HEK293 (cell line): ENCODE results near the gene LCN9.

Source experiments
- ATF2 ChIP-seq: fragments of 450-650 bp; formaldehyde crosslinking; IDR thresholded peaks from 2 replicates; pipeline ENCODE4 v1.5.1; 2016; ENCODE audit warnings: missing biosample characterization, missing genetic modification characterization, low read depth
- CTCF ChIP-seq: fragments of 450-650 bp; formaldehyde crosslinking; IDR thresholded peaks from 2 replicates; pipeline ENCODE4 v1.5.1; 2016; ENCODE audit warnings: missing biosample characterization, missing genetic modification characterization
- KLF16 ChIP-seq: fragments of 450-650 bp; formaldehyde crosslinking; IDR thresholded peaks from 2 replicates; pipeline ENCODE4 v1.5.1; 2017; ENCODE audit warnings: missing biosample characterization, missing genetic modification characterization
- PRDM1 ChIP-seq: fragments of 450-650 bp; formaldehyde crosslinking; IDR thresholded peaks from 2 replicates; pipeline ENCODE4; 2016; ENCODE audit warnings: missing biosample characterization, missing genetic modification characterization
- REST ChIP-seq: fragments of 450-650 bp; formaldehyde crosslinking; IDR thresholded peaks from 2 replicates; pipeline ENCODE4 v1.5.1; 2016; ENCODE audit warnings: missing biosample characterization, missing genetic modification characterization
- YY2 ChIP-seq: fragments of 450-650 bp; formaldehyde crosslinking; IDR thresholded peaks from 2 replicates; pipeline ENCODE4 v1.5.1; 2016; ENCODE audit warnings: missing biosample characterization, missing genetic modification characterization
- ZNF10 ChIP-seq: fragments of 450-650 bp; formaldehyde crosslinking; IDR thresholded peaks from 2 replicates; pipeline ENCODE4 v1.5.1; 2017; ENCODE audit warnings: missing biosample characterization, missing genetic modification characterization
- ZNF292 ChIP-seq: fragments of 450-650 bp; formaldehyde crosslinking; IDR thresholded peaks from 2 replicates; pipeline ENCODE4 v1.5.1; 2016; ENCODE audit warnings: low read depth, missing biosample characterization, missing genetic modification characterization, borderline replicate concordance
- ZNF660 ChIP-seq: fragments of 450-650 bp; IDR thresholded peaks from 2 replicates; pipeline ENCODE4 v1.5.1; 2018; ENCODE audit warnings: missing biosample characterization, mild to moderate bottlenecking, missing genetic modification characterization
- ZNF76 ChIP-seq: fragments of 450-650 bp; formaldehyde crosslinking; IDR thresholded peaks from 2 replicates; pipeline ENCODE4; 2016; ENCODE audit warnings: low read depth, missing biosample characterization, missing genetic modification characterization, borderline replicate concordance

GRCh38 chr9:135684691-135685090 lies 21.6 kb downstream of the LCN9 start:
- TF ChIP-seq ZNF292 (tag by site-specific recombination), result no peak
- TF ChIP-seq ZNF76, result no peak
- no peak for TF ChIP-seq CTCF
- TF ChIP-seq YY2, result no peak
- no peak for TF ChIP-seq PRDM1
- no peak for TF ChIP-seq KLF16 (tag by site-specific recombination)
- no peak for TF ChIP-seq REST (tag by site-specific recombination)
- TF ChIP-seq ZNF10 (tag by site-specific recombination), result no peak
- no peak for TF ChIP-seq ATF2 (tag by site-specific recombination)
- TF ChIP-seq ZNF660, result no peak
